Fibroblast of skin of back (primary cell): Measurements from ENCODE around the gene CELSR2.

Source experiments
- DNase-seq: peaks from one replicate; pipeline ENCODE4 v3.0.0-alpha.2; 2013

The CELSR2 gene

GRCh38 chr1:109263597-109264378 is 14.4 kb downstream of the CELSR2 start:
- peak; percentile 76 for DNase-seq

GRCh38 chr1:109264379-109264755 is 15.0 kb downstream of the CELSR2 start:
- no peak for DNase-seq

GRCh38 chr1:109265016-109265415 is 15.7 kb downstream of the CELSR2 start:
- no peak for DNase-seq

GRCh38 chr1:109265741-109266330 is 16.5 kb downstream of the CELSR2 start:
- DNase-seq: no peak

- DNase-seq: peak; percentile 41
Observed at GRCh38 chr1:109266965-109267364, 17.6 kb downstream of the CELSR2 start.

- DNase-seq: no peak
Observed at GRCh38 chr1:109267743-109268300, 18.5 kb downstream of the CELSR2 start.

- no peak for DNase-seq
Observed at GRCh38 chr1:109268431-109269211, 19.3 kb downstream of the CELSR2 start.

GRCh38 chr1:109269212-109269980 is 20.1 kb downstream of the CELSR2 start:
- DNase-seq: no peak

- no peak for DNase-seq
Observed at GRCh38 chr1:109269981-109270622, 20.8 kb downstream of the CELSR2 start.

GRCh38 chr1:109270623-109271317 is 21.4 kb downstream of the CELSR2 start:
- no peak for DNase-seq

- no peak for DNase-seq
Observed at GRCh38 chr1:109271458-109271857, 22.1 kb downstream of the CELSR2 start.

- DNase-seq: no peak
Observed at GRCh38 chr1:109272021-109272799, 22.9 kb downstream of the CELSR2 start.

- no peak for DNase-seq
Observed at GRCh38 chr1:109272831-109273547, 23.6 kb downstream of the CELSR2 start.

GRCh38 chr1:109273570-109274288 is 24.4 kb downstream of the CELSR2 start:
- DNase-seq: no peak

GRCh38 chr1:109274533-109275476 is 25.5 kb downstream of the CELSR2 start:
- peak; percentile 73 for DNase-seq

GRCh38 chr1:109275706-109276345 is 26.5 kb downstream of the CELSR2 start:
- peak; percentile 74 for DNase-seq
